Mammary epithelial cell (primary cell): ENCODE measurements around the gene SPEG.

Experiments
- EZH2 ChIP-seq: IDR thresholded peaks from 2 replicates; pipeline ENCODE4 v1.6.1; 2012; ENCODE audit warnings: low read length, inconsistent platforms, borderline replicate concordance
- TF ChIP-seq, protein P1 (sequence below), 2 donors: IDR thresholded peaks in 1 of 2; conservative IDR thresholded peaks in 1 of 2; 2 replicates each; pipeline ENCODE4 v1.5.1; 2011 to 2012; ENCODE audit warnings: inconsistent platforms in 2 of 2, low read length in 2 of 2, mild to moderate bottlenecking in 2 of 2, control low read depth in 1 of 2, low read depth in 1 of 2; ENCODE audit not compliant: insufficient read depth in 1 of 2; ENCODE audit errors: extremely low read depth in 1 of 2

DNA sequence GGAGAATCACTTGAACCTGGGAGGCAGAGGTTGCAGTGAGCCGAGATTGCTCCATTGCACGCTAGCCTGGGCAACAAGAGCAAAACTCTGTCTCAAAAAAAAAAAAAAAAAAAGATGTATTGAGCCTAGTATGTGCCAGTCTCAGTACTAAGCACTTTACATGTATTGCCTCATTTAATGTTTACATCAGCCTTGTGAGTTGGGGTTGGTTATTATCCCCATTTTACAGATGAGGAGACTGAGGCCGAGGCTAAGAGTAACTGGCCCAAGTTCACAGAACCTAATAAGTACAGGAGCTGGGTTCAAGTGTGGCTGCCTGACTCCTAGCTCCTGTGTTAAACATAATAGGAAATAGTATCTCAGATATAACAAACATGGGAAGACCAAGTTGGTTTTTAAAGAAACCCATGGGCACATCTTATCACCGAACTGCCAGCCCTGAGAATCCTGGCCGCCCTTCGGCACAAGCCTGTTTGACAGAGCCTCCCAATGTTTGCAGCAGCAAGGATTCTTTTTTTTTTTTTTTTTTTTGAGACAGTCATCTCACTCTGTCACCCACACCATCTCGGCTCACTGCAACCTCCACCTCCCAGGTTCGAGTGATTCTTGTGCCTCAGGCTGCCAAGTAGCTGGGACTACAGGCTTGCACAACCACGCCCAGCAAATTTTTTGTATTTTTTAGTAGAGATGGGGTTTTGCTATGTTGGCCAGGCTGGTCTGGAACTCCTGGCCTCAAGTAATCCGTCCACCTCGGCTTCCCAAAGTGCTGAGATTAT, 39.8 kb downstream of the SPEG start:
- TF ChIP-seq, protein P1, sequence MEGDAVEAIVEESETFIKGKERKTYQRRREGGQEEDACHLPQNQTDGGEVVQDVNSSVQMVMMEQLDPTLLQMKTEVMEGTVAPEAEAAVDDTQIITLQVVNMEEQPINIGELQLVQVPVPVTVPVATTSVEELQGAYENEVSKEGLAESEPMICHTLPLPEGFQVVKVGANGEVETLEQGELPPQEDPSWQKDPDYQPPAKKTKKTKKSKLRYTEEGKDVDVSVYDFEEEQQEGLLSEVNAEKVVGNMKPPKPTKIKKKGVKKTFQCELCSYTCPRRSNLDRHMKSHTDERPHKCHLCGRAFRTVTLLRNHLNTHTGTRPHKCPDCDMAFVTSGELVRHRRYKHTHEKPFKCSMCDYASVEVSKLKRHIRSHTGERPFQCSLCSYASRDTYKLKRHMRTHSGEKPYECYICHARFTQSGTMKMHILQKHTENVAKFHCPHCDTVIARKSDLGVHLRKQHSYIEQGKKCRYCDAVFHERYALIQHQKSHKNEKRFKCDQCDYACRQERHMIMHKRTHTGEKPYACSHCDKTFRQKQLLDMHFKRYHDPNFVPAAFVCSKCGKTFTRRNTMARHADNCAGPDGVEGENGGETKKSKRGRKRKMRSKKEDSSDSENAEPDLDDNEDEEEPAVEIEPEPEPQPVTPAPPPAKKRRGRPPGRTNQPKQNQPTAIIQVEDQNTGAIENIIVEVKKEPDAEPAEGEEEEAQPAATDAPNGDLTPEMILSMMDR (conservative IDR thresholded peaks at IDR 0.05 in 1 of 2, IDR thresholded peaks at IDR 0.05 in 1 of 2; ENCODE audit: extremely low read depth in 1 of 2, insufficient read depth in 1 of 2, low read depth in 1 of 2, low read length in 2 of 2): no peak
- no peak for TF ChIP-seq EZH2
